Activated T-cell treated with anti-CD3 and anti-CD28 coated beads, Interleukin-2, amount 50 U/mL, for 24 hours (primary cell): ENCODE measurements around the gene CREBL2.
A peak's percentile ranks its signal among the peaks of the same experiment; 100 is the strongest.

Source experiments
- DNase-seq: peaks from one replicate; pipeline ENCODE4 v3.0.0-alpha.2; 2020
- H3K27ac Mint-ChIP-seq: 2 replicates; pipeline ENCODE4 v1.8.0; 2020; ENCODE audit warnings: mild to moderate bottlenecking, mixed read lengths
- H3K27me3 Mint-ChIP-seq: 2 replicates; pipeline ENCODE4 v1.8.0; 2020; ENCODE audit warnings: mixed read lengths
- H3K36me3 Mint-ChIP-seq: 2 replicates; pipeline ENCODE4 v1.8.0; 2020; ENCODE audit warnings: low read depth, mixed read lengths
- H3K4me1 Mint-ChIP-seq: 2 replicates; pipeline ENCODE4 v1.8.0; 2020; ENCODE audit warnings: low read depth, mixed read lengths
- H3K4me3 Mint-ChIP-seq: 2 replicates; pipeline ENCODE4 v1.8.0; 2020; ENCODE audit warnings: mild to moderate bottlenecking, moderate library complexity, mixed read lengths
- H3K9me3 Mint-ChIP-seq: 2 replicates; pipeline ENCODE4 v1.8.0; 2020; ENCODE audit warnings: mixed read lengths

CREBL2 gene

DNA sequence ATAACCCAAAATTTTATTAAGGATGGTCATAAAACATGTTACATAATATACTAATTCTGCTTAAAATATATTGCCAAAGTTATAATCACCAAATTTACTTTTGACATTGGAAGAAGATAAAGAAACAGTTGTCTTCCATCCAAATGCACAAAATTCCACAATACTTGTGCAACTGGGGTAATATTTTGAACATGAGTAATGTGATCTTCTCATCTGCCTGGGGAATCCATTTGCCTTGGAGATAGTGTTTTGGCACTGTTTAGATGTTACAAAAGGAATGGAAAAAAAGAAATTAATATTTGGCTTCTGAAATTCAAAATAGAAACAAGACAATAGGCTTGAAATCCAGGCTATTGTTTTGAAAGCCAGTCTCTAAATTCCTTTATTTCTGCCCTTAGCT lies 75.2 kb downstream of the CREBL2 start:
- DNase-seq: no peak
- H3K4me3 Mint-ChIP-seq: no peak overlapping the region
- peaks cover 8% of the 10 kb centered on the region for H3K36me3 Mint-ChIP-seq
- H3K27me3 Mint-ChIP-seq: no peaks in the 10 kb centered on the region
- no peak overlapping the region for H3K27ac Mint-ChIP-seq
- H3K9me3 Mint-ChIP-seq: no peaks in the 10 kb centered on the region
- peaks cover 30% of the 10 kb centered on the region for H3K4me1 Mint-ChIP-seq

DNA sequence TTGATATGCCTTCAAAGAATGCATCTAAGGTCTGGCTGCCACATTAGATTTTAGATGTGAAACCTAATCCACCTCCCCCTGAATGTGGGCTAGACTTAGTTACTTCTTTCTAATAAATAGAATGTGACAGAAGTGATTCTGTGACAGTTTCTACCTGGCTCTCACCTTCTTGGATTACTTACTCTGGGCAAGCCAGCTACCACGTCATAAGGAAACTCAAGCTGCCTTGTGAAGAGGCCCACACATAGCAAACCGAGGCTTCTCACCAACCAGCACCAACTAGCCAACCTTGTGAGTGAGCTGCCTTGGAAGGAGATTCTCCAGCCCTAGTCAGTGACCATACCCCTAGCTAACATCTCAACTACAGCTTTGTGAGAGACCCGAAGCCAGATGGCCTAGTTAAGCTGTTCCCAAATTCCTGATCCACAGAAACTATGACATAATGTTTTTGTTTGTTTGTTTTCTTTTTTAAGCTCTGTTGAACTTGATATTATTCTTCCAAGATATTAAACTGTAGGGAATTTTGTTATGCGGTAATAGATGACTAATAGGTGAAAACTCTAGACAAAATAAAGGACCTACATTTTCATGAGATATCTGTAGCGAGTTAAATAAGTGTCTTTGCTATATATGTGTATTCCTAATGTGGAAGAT lies 78.1 kb downstream of the CREBL2 start:
- Mint-ChIP-seq H3K36me3 (peaks cover 8% of the 10 kb centered on the region), H3K4me1 (peaks cover 39% of the 10 kb centered on the region), H3K27me3 (no peaks in the 10 kb centered on the region), H3K4me3 (no peak overlapping the region), H3K27ac (peak overlapping the region; percentile 29), H3K9me3 (no peaks in the 10 kb centered on the region)
- DNase-seq: no peak

DNA sequence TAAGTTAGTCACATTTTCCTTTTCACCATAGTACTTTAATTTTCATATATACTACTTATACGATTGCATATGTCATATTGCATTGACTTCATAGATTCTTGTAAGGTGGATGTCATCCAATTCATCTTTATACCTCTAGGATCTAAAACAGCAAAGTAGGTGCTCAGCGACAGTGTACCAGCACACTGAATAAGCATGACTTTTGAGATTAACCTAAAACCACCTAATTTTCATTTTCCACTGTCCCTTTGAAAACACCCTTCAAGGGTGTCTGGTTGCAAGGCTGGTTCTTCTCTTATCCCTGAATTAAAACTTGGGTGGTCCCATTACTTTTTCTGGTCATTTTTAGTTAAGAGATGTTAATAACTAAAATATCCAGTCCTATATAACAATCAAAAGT lies 79.9 kb downstream of the CREBL2 start:
- Mint-ChIP-seq H3K36me3 (peaks cover 9% of the 10 kb centered on the region), H3K4me1 (peaks cover 53% of the 10 kb centered on the region), H3K9me3 (no peaks in the 10 kb centered on the region), H3K4me3 (no peak overlapping the region), H3K27ac (no peak overlapping the region), H3K27me3 (no peaks in the 10 kb centered on the region)
- DNase-seq: no peak

DNA sequence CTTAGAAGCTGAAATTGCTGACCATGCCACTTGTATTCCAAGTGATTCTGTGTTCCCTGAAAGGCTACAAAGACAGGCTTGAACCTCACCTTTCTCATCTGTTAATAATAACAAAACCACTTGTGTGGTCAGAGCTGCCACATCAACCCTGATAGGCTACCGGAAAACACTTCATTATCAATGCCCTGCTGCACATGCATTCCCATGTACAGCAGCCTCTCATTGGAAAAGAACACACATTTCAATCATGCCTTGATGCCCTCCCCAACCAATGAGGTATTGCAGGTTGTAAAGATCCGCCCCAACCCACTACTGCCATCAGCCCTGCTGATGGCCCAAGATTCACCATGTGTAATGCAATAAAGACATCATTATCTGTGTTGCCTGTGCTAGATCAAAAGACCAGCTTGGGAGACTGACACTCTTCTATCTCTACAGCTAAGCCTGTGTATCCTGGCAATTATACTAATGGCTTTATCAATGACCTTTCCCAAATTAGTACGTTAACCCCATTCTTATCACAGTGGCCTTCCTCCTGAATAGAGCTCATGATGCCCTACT lies 81.5 kb downstream of the CREBL2 start:
- no peak for DNase-seq
- Mint-ChIP-seq H3K36me3 (peaks cover 9% of the 10 kb centered on the region), H3K27ac (no peak overlapping the region), H3K4me3 (no peak overlapping the region), H3K9me3 (no peaks in the 10 kb centered on the region), H3K4me1 (peaks cover 68% of the 10 kb centered on the region), H3K27me3 (no peaks in the 10 kb centered on the region)
